HCT116 (cell line): ENCODE results near the gene EEF1AKMT4.

ENCODE experiments used
- CEBPB ChIP-seq: IDR thresholded peaks from 2 replicates; pipeline ENCODE4 v1.6.1; 2012; ENCODE audit warnings: low read depth
- EGR1 ChIP-seq: IDR thresholded peaks from 2 replicates; pipeline ENCODE4 v1.6.1; 2012; ENCODE audit warnings: low read depth
- EZH2 ChIP-seq: fragments of 200-600 bp; sonication (generic); IDR thresholded peaks from 2 replicates; pipeline ENCODE4 v1.6.1; 2017; ENCODE audit warnings: antibody characterized with exemption, mixed run types
- EZH2phosphoT487 ChIP-seq: fragments of 200-600 bp; IDR thresholded peaks from 2 replicates; pipeline ENCODE4 v1.6.1; 2018; ENCODE audit warnings: antibody characterized with exemption, borderline replicate concordance
- JUND ChIP-seq: IDR thresholded peaks from 2 replicates; pipeline ENCODE4 v1.6.1; 2012
- POLR2A ChIP-seq: IDR thresholded peaks from 2 replicates; pipeline ENCODE4 v1.7.0; 2011; ENCODE audit warnings: borderline replicate concordance; ENCODE audit not compliant: insufficient read depth, insufficient read length; ENCODE audit errors: extremely low read depth
- POLR2AphosphoS5 ChIP-seq: IDR thresholded peaks from 2 replicates; pipeline ENCODE4 v1.6.1; 2011; ENCODE audit warnings: mild to moderate bottlenecking, low read depth, low read length, moderate library complexity
- RAD21 ChIP-seq: IDR thresholded peaks from 2 replicates; pipeline ENCODE4 v1.6.1; 2012; ENCODE audit warnings: low read depth, mild to moderate bottlenecking
- SIN3A ChIP-seq: IDR thresholded peaks from 2 replicates; pipeline ENCODE4 v1.6.1; 2012; ENCODE audit warnings: low read depth
- SP1 ChIP-seq: IDR thresholded peaks from 2 replicates; pipeline ENCODE4 v1.6.1; 2012; ENCODE audit warnings: low read depth
- TF ChIP-seq, protein P1 (sequence below): IDR thresholded peaks from 2 replicates; pipeline ENCODE4 v1.6.1; 2012
- TF ChIP-seq, protein P2 (sequence below), 3 experiments: fragments of 200-600 bp in 1 of 3; sonication (generic) in 1 of 3; IDR thresholded peaks in 2 of 3; conservative IDR thresholded peaks in 1 of 3; 2 replicates each; pipeline ENCODE4 v1.5.1; 2012 to 2017; ENCODE audit warnings: low read depth in 2 of 3, low read length in 2 of 3, antibody characterized with exemption in 1 of 3, borderline replicate concordance in 1 of 3, control low read depth in 1 of 3, mild to moderate bottlenecking in 1 of 3, mixed read lengths in 1 of 3, mixed run types in 1 of 3, moderate library complexity in 1 of 3; ENCODE audit not compliant: insufficient read depth in 1 of 3
- TF ChIP-seq, protein P3 (sequence below): IDR thresholded peaks from 2 replicates; pipeline ENCODE4 v1.6.1; 2012
- TF ChIP-seq, protein P4 (sequence below): IDR thresholded peaks from 2 replicates; pipeline ENCODE4 v1.6.1; 2012; ENCODE audit warnings: low read depth

DNA sequence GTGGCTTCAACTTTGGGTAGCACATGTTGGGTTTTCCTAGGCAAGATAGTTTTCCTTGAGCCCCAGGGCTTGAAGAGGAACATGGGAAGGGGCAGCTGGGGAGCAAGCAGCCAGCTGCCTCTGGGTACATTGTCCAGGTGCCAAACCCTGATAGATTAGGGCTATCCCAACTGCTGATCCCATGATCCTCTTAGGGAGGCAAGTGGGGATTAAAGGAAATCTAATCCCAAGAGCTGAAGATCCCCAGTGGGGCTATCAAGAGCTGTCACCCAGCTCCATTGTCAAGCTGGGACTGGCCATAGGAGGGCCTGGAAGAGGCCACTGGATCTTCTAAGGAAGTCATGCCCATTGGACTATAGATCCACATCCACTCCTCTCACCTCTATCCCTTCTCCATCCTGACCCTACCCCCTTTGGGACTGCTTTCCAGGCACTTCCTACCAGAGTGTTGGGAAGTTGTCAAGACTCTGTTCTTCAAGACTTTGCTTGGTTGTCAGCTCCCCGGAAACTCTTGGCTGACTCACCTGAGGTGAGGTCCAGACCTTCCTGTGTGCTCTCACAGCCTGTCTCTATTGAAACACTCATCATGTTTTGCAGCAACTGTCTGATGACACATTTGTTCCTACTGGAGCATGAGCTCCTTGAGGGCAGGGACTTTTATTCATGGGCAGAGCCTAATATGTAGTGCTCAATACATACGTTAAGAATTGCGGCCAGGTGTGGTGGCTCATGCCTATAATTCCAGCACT, 6.0 kb downstream of the EEF1AKMT4 start:
- TF ChIP-seq EZH2 (no peak), CEBPB (no peak), POLR2AphosphoS5 (no peak), RAD21 (no peak), EGR1 (no peak), POLR2A (no peak), SP1 (no peak), EZH2phosphoT487 (no peak), JUND (no peak), SIN3A (no peak)
- TF ChIP-seq, protein P1, sequence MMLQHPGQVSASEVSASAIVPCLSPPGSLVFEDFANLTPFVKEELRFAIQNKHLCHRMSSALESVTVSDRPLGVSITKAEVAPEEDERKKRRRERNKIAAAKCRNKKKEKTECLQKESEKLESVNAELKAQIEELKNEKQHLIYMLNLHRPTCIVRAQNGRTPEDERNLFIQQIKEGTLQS, result no peak
- TF ChIP-seq, protein P2, sequence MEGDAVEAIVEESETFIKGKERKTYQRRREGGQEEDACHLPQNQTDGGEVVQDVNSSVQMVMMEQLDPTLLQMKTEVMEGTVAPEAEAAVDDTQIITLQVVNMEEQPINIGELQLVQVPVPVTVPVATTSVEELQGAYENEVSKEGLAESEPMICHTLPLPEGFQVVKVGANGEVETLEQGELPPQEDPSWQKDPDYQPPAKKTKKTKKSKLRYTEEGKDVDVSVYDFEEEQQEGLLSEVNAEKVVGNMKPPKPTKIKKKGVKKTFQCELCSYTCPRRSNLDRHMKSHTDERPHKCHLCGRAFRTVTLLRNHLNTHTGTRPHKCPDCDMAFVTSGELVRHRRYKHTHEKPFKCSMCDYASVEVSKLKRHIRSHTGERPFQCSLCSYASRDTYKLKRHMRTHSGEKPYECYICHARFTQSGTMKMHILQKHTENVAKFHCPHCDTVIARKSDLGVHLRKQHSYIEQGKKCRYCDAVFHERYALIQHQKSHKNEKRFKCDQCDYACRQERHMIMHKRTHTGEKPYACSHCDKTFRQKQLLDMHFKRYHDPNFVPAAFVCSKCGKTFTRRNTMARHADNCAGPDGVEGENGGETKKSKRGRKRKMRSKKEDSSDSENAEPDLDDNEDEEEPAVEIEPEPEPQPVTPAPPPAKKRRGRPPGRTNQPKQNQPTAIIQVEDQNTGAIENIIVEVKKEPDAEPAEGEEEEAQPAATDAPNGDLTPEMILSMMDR (IDR thresholded peaks at IDR 0.05 in 2 of 3, conservative IDR thresholded peaks at IDR 0.05 in 1 of 3; ENCODE audit: borderline replicate concordance in 1 of 3, insufficient read depth in 1 of 3, low read depth in 2 of 3, low read length in 2 of 3), result no peak
- TF ChIP-seq, protein P3, sequence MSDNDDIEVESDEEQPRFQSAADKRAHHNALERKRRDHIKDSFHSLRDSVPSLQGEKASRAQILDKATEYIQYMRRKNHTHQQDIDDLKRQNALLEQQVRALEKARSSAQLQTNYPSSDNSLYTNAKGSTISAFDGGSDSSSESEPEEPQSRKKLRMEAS, result no peak
- TF ChIP-seq, protein P4, sequence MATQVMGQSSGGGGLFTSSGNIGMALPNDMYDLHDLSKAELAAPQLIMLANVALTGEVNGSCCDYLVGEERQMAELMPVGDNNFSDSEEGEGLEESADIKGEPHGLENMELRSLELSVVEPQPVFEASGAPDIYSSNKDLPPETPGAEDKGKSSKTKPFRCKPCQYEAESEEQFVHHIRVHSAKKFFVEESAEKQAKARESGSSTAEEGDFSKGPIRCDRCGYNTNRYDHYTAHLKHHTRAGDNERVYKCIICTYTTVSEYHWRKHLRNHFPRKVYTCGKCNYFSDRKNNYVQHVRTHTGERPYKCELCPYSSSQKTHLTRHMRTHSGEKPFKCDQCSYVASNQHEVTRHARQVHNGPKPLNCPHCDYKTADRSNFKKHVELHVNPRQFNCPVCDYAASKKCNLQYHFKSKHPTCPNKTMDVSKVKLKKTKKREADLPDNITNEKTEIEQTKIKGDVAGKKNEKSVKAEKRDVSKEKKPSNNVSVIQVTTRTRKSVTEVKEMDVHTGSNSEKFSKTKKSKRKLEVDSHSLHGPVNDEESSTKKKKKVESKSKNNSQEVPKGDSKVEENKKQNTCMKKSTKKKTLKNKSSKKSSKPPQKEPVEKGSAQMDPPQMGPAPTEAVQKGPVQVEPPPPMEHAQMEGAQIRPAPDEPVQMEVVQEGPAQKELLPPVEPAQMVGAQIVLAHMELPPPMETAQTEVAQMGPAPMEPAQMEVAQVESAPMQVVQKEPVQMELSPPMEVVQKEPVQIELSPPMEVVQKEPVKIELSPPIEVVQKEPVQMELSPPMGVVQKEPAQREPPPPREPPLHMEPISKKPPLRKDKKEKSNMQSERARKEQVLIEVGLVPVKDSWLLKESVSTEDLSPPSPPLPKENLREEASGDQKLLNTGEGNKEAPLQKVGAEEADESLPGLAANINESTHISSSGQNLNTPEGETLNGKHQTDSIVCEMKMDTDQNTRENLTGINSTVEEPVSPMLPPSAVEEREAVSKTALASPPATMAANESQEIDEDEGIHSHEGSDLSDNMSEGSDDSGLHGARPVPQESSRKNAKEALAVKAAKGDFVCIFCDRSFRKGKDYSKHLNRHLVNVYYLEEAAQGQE, result no peak
